CD14-positive monocyte (primary cell): ENCODE data around the gene ZBTB38. TPM values are rescaled to one million over a fixed set of nuclear protein-coding genes. Genes with fewer than 3 reads are reported as not detected.

ENCODE experiments used
- DNase-seq, 3 donors: peaks; one replicate each; pipeline ENCODE4 v3.0.0-alpha.2; 2011 to 2022
- H2AFZ ChIP-seq: 2 replicates; pipeline ENCODE4 v1.6.0; 2012; ENCODE audit warnings: mild to moderate bottlenecking, low read depth, low read length, inconsistent platforms; ENCODE audit not compliant: insufficient read depth, poor library complexity, severe bottlenecking
- H3K27ac ChIP-seq, 2 donors: 1 replicate in 1 of 2; 2 replicates in 1 of 2; pipeline ENCODE4 v1.5.1; 2012 to 2013; ENCODE audit warnings: low read length in 2 of 2, control low read depth in 1 of 2, inconsistent platforms in 1 of 2, low read depth in 1 of 2, mild to moderate bottlenecking in 1 of 2
- H3K27me3 ChIP-seq, 2 donors: one replicate each; pipeline versions ENCODE4 v1.6.0 to v1.6.1; 2011 to 2013; ENCODE audit warnings: low read length in 2 of 2; ENCODE audit not compliant: control insufficient read depth in 2 of 2, insufficient read depth in 2 of 2
- H3K36me3 ChIP-seq, 2 donors: replicated peaks in 1 of 2; 1 replicate in 1 of 2; 2 replicates in 1 of 2; pipeline versions ENCODE4 v1.5.1 to v1.6.1; 2012 to 2013; ENCODE audit warnings: low read length in 2 of 2, control low read depth in 1 of 2, inconsistent platforms in 1 of 2, mild to moderate bottlenecking in 1 of 2; ENCODE audit not compliant: insufficient read depth in 2 of 2, control insufficient read depth in 1 of 2
- H3K4me1 ChIP-seq, 2 donors: 1 replicate in 1 of 2; 2 replicates in 1 of 2; pipeline versions ENCODE4 v1.5.1 to v1.6.1; 2012 to 2013; ENCODE audit warnings: low read length in 2 of 2, control low read depth in 1 of 2, inconsistent platforms in 1 of 2, mild to moderate bottlenecking in 1 of 2, moderate library complexity in 1 of 2; ENCODE audit not compliant: insufficient read depth in 2 of 2, control insufficient read depth in 1 of 2
- H3K4me2 ChIP-seq: replicated peaks from 2 replicates; pipeline ENCODE3; 2012; ENCODE audit warnings: low read length, moderate library complexity, mild to moderate bottlenecking; ENCODE audit not compliant: poor library complexity, severe bottlenecking; ENCODE audit errors: extremely low read depth
- H3K4me3 ChIP-seq, 3 experiments: fragments of 200-600 bp in 1 of 3; sonication (generic) in 1 of 3; replicated peaks in 1 of 3; 1 replicate in 2 of 3; 2 replicates in 1 of 3; pipeline ENCODE4 v1.5.1; 2011 to 2013; ENCODE audit warnings: low read length in 3 of 3, mild to moderate bottlenecking in 3 of 3, control low read depth in 2 of 3, low read depth in 2 of 3, inconsistent platforms in 1 of 3, moderate library complexity in 1 of 3
- H3K79me2 ChIP-seq: 2 replicates; pipeline ENCODE4 v1.6.0; 2012; ENCODE audit warnings: mild to moderate bottlenecking, control low read depth, inconsistent platforms, low read length, moderate library complexity; ENCODE audit not compliant: insufficient read depth
- H3K9ac ChIP-seq: 2 replicates; pipeline ENCODE4 v1.6.0; 2017; ENCODE audit warnings: low read length, mild to moderate bottlenecking; ENCODE audit not compliant: insufficient read depth, poor library complexity, severe bottlenecking
- H3K9me3 ChIP-seq, 2 donors: replicated peaks in 1 of 2; 1 replicate in 1 of 2; 2 replicates in 1 of 2; pipeline versions ENCODE4 v1.5.1 to v1.6.1; 2012 to 2013; ENCODE audit warnings: low read length in 2 of 2, control low read depth in 1 of 2; ENCODE audit not compliant: control insufficient read depth in 1 of 2, insufficient read depth in 1 of 2
- H4K20me1 ChIP-seq: 2 replicates; pipeline ENCODE4 v1.6.0; 2012; ENCODE audit warnings: mild to moderate bottlenecking, low read length, control low read depth, moderate library complexity; ENCODE audit not compliant: insufficient read depth
- H3K27ac Mint-ChIP-seq, 7 donors: one replicate each; pipeline ENCODE4 v1.8.0; 2020; ENCODE audit warnings: mild to moderate bottlenecking in 7 of 7, mixed read lengths in 7 of 7, moderate library complexity in 6 of 7, inconsistent platforms in 2 of 7
- H3K27me3 Mint-ChIP-seq, 3 donors: one replicate each; pipeline ENCODE4 v1.8.0; 2021 to 2022; ENCODE audit warnings: low read depth in 3 of 3, mild to moderate bottlenecking in 3 of 3, mixed read lengths in 3 of 3, moderate library complexity in 3 of 3, inconsistent platforms in 1 of 3
- H3K36me3 Mint-ChIP-seq, 2 donors: one replicate each; pipeline ENCODE4 v1.8.0; 2020; ENCODE audit warnings: mixed read lengths in 2 of 2, inconsistent platforms in 1 of 2, mild to moderate bottlenecking in 1 of 2
- H3K4me1 Mint-ChIP-seq: one replicate; pipeline ENCODE4 v1.8.0; 2020; ENCODE audit warnings: mild to moderate bottlenecking, mixed read lengths
- H3K4me3 Mint-ChIP-seq, 2 donors: one replicate each; pipeline ENCODE4 v1.8.0; 2020; ENCODE audit warnings: mild to moderate bottlenecking in 2 of 2, mixed read lengths in 2 of 2, moderate library complexity in 1 of 2
- H3K9me3 Mint-ChIP-seq, 7 donors: one replicate each; pipeline ENCODE4 v1.8.0; 2020 to 2022; ENCODE audit warnings: mixed read lengths in 7 of 7, mild to moderate bottlenecking in 6 of 7, moderate library complexity in 6 of 7, inconsistent platforms in 2 of 7
- CTCF ChIP-seq: fragments of 200-600 bp; IDR thresholded peaks from one replicate; pipeline ENCODE4 v1.8.0; 2022; ENCODE audit warnings: antibody characterized with exemption, mild to moderate bottlenecking
- WGBS: methylation state at CpG from one replicate; pipeline ENCODE4 v1.1.5; 2013; ENCODE audit warnings: missing lambda C conversion rate; ENCODE audit not compliant: insufficient coverage; 5-methylcytosine and 5-hydroxymethylcytosine counted together
- intact Hi-C, 2 donors: fragments of 100-400 bp; cut with micrococcal nuclease; formaldehyde crosslinking; loops; one replicate each; pipeline versions ENCODE4 v1.15.0 to v1.15.1; 2023
- polyA plus RNA-seq, 3 donors: library from polyadenylated mRNA; depleted of rRNA in 1 of 3; unstranded in 2 of 3; stranded (reverse) in 1 of 3; fragments of 300-500 nt in 2 of 3; fragments of >200 nt in 1 of 3; fragmentation: Illumina TruSeq in 2 of 3; gene quantifications; 1 replicate in 2 of 3; 2 replicates in 1 of 3; pipeline ENCODE4 v1.2.3, GENCODE V29; 2012 to 2021

Gene ZBTB38
- polyA plus RNA-seq, 3 donors: 3.9 to 28.5 (median 19.0) TPM

- H2AFZ ChIP-seq: no peak overlapping the region
- peak overlapping the region in 3 of 7 donors; percentile 7 to 95 (median 74) for H3K27ac Mint-ChIP-seq
Measured at GRCh38 chr3:141410846-141411245, 42.5 kb downstream of the ZBTB38 start.

GRCh38 chr3:141411251-141411771 is 43.0 kb downstream of the ZBTB38 start:
- Histone ChIP-seq H3K9ac (peak overlapping the region; percentile 50), H3K27me3 (no peaks in the 10 kb centered on the region), H3K9me3 (no peaks in the 10 kb centered on the region), H3K36me3 (peaks cover 23 to 42% of the 10 kb centered on the region in 2 donors), H4K20me1 (no peaks in the 10 kb centered on the region), H3K79me2 (no peaks in the 10 kb centered on the region), H2AFZ (peak overlapping the region; percentile 78), H3K27ac (peak overlapping the region in 1 of 2 donors; percentile 78), H3K4me1 (peaks cover 12 to 19% of the 10 kb centered on the region in 2 donors), H3K4me2 (peak overlapping the region; percentile 65), H3K4me3 (peak overlapping the region in 1 of 3 experiments; percentile 71)
- H3K27me3 Mint-ChIP-seq: no peaks in the 10 kb centered on the region
- no peak for TF ChIP-seq CTCF
- H3K27ac Mint-ChIP-seq: peak overlapping the region in 6 of 7 donors; percentile 16 to 95 (median 48)
- H3K4me3 Mint-ChIP-seq: no peak overlapping the region
- H3K4me1 Mint-ChIP-seq: peaks cover 26% of the 10 kb centered on the region
- peak; percentile 38 to 70 (median 55) for DNase-seq
- peaks cover 59% of the 10 kb centered on the region in 2 donors for H3K36me3 Mint-ChIP-seq
- intact Hi-C loops: no loop called here
- H3K9me3 Mint-ChIP-seq: no peaks in the 10 kb centered on the region
- 53% methylated on average over 5 of the region's 7 CpGs for WGBS

More at GRCh38 chr3:141410846-141411245, 42.5 kb downstream of the ZBTB38 start:
- peaks cover 0 to under 1% (median 0%) of the 10 kb centered on the region in 3 donors for H3K27me3 Mint-ChIP-seq
- Histone ChIP-seq H3K9me3 (no peaks in the 10 kb centered on the region), H3K36me3 (peaks cover 28 to 47% of the 10 kb centered on the region in 2 donors), H3K4me3 (no peak overlapping the region), H3K79me2 (no peaks in the 10 kb centered on the region), H3K27me3 (no peaks in the 10 kb centered on the region), H3K9ac (no peak overlapping the region), H3K27ac (peak overlapping the region in 1 of 2 donors; percentile 78), H4K20me1 (no peaks in the 10 kb centered on the region), H3K4me2 (peak overlapping the region; percentile 65), H3K4me1 (peaks cover 12 to 19% of the 10 kb centered on the region in 2 donors)
- H3K9me3 Mint-ChIP-seq: no peaks in the 10 kb centered on the region
- H3K36me3 Mint-ChIP-seq: peaks cover 59 to 62% of the 10 kb centered on the region in 2 donors
- intact Hi-C loops: no loop called here
- no peak for TF ChIP-seq CTCF
- H3K4me1 Mint-ChIP-seq: peaks cover 26% of the 10 kb centered on the region
- 81% methylated on average over 2 of the region's 3 CpGs for WGBS
- no peak for DNase-seq
- no peak overlapping the region for H3K4me3 Mint-ChIP-seq
